Measurements from ENCODE around the gene ZNF543. TPM values are rescaled to one million over a fixed set of nuclear protein-coding genes. Genes with fewer than 3 reads are reported as not detected.

The ZNF543 gene
- total and polyA plus RNA-seq, 2 of the 4 experiments (the other 2 are of a cell fraction): 1.8 to 9.0 TPM

GRCh38 chr19:57362997-57363687 is 42.9 kb downstream of the ZNF543 start, which contains the start of the genes TRAPPC2B and ZNF547:
TRAPPC2B (plus strand) TSS chr19:57363551; CDS start chr19:57364834, 1,283 bp downstream.
ZNF547 (plus strand) TSS chr19:57363551; CDS start chr19:57368556, 5,005 bp downstream.
- CTCF ChIA-PET: interaction anchor here (0.5 to 0.8 kb wide), 2 partner anchors 29 to 34 kb away, joined by 3 to 6 read pairs; no protein-coding TSS in a partner anchor
- TF ChIP-seq CEBPB (IDR thresholded peaks at IDR 0.05; ENCODE audit: low read depth, low read length): peak; percentile 93
- no peak for TF ChIP-seq CTCF (conservative IDR thresholded peaks at IDR 0.05; ENCODE audit: low read depth, low read length)
- TF ChIP-seq ELK1 (IDR thresholded peaks at IDR 0.05; ENCODE audit: borderline replicate concordance, low read depth, low read length): no peak
- 0 out of 2 replicates have a peak, but pooled peaks have one; percentile 21 for TF ChIP-seq RFX5 (IDR thresholded peaks at IDR 0.05; ENCODE audit: low read depth, low read length)
- no peak; the same call in 1 of the 2 replicates for TF ChIP-seq MXI1 (IDR thresholded peaks at IDR 0.05; ENCODE audit: borderline replicate concordance, low read depth, low read length)
- peak; percentile 35 for TF ChIP-seq NFE2L2 (IDR thresholded peaks at IDR 0.05; ENCODE audit: low read depth, low read length)
- peak; percentile 88 for TF ChIP-seq POLR2A (IDR thresholded peaks at IDR 0.05; ENCODE audit: low read depth, low read length)
- peak; percentile 37; the same call in 1 of the 2 replicates for TF ChIP-seq MAZ (IDR thresholded peaks at IDR 0.05; ENCODE audit: borderline replicate concordance, low read depth, low read length)
- no peak for TF ChIP-seq SMC3 (IDR thresholded peaks at IDR 0.05; ENCODE audit: low read depth, low read length)
- no peak for TF ChIP-seq MAFK (IDR thresholded peaks at IDR 0.05; ENCODE audit: low read depth, low read length)
- peak; percentile 34 for TF ChIP-seq USF2 (IDR thresholded peaks at IDR 0.05; ENCODE audit: low read depth, low read length)
- 0 out of 2 replicates have a peak, but pooled peaks have one; percentile 48 for TF ChIP-seq FOS (IDR thresholded peaks at IDR 0.05; ENCODE audit: low read depth, low read length)
- TF ChIP-seq CHD1 (IDR thresholded peaks at IDR 0.05; ENCODE audit: low read depth, low read length): no peak

More at GRCh38 chr19:57362997-57363687, 42.9 kb downstream of the ZNF543 start, which contains the start of the genes TRAPPC2B and ZNF547:
- dilution Hi-C loops (cut with HindIII; ENCODE audit: low sequenced_read_pairs, unreplicated experiment): no loop called here
- Histone ChIP-seq H2BK120ac (ENCODE audit: low read depth, low read length) (peak within 1 kb of the TSS; percentile 46), H3K4me2 (ENCODE audit: low read depth, low read length) (peak within 1 kb of the TSS; percentile 88), H3K9me1 (ENCODE audit: insufficient read depth, low read length) (no peaks in the 10 kb centered on the region; the same call in 1 of the 2 replicates), H3K79me1 (ENCODE audit: low read depth in 1 of 2, low read length in 2 of 2) (peaks cover 14 to 27% of the 10 kb centered on the region in 2 experiments; a peak in 2 of 4 replicates), H4K8ac (ENCODE audit: low read depth in 2 of 2, low read length in 2 of 2) (peak within 1 kb of the TSS; percentile 97 to 99), H4K91ac (ENCODE audit: insufficient read depth, low read depth, low read length) (peak within 1 kb of the TSS; percentile 79), H4K5ac (ENCODE audit: low read depth, low read length) (peak within 1 kb of the TSS; percentile 94), H3K4me3 (ENCODE audit: insufficient read depth, low read depth, low read length) (peak within 1 kb of the TSS; percentile 61), H3K4me1 (ENCODE audit: control insufficient read depth, insufficient read depth, low read length) (no peaks in the 10 kb centered on the region), H3K14ac (replicated peaks; ENCODE audit: low read depth, low read length) (peak within 1 kb of the TSS; percentile 93), H3K27ac (ENCODE audit: insufficient read depth, low read length) (peak within 1 kb of the TSS; percentile 76), H3K23ac (ENCODE audit: low read depth, low read length) (peak within 1 kb of the TSS; percentile 92), H3K56ac (ENCODE audit: extremely low read depth, insufficient read depth, low read length) (peak within 1 kb of the TSS; percentile 59), H3K9me3 (ENCODE audit: control insufficient read depth, insufficient read depth, low read length) (no peaks in the 10 kb centered on the region), H2BK5ac (ENCODE audit: low read depth, low read length, poor library complexity, severe bottlenecking) (peak within 1 kb of the TSS; percentile 73), H4K20me1 (ENCODE audit: insufficient read depth, low read length) (no peaks in the 10 kb centered on the region), H3K4ac (ENCODE audit: low read depth, low read length) (peak within 1 kb of the TSS; percentile 81), H2AK5ac (ENCODE audit: low read depth, low read length) (peak within 1 kb of the TSS; percentile 65), H3K36me3 (ENCODE audit: control insufficient read depth, insufficient read depth, low read length) (peaks cover 8% of the 10 kb centered on the region), H2BK15ac (ENCODE audit: low read depth, low read length) (peak within 1 kb of the TSS; percentile 77), H3K9ac (ENCODE audit: low read depth, low read length) (peak within 1 kb of the TSS; percentile 73), H2AFZ (replicated peaks; ENCODE audit: low read length, poor library complexity) (peak within 1 kb of the TSS; percentile 91), H2AK9ac (replicated peaks; ENCODE audit: low read depth, low read length, poor library complexity) (peak within 1 kb of the TSS; percentile 91), H3K18ac (ENCODE audit: low read depth, low read length) (peak within 1 kb of the TSS; percentile 80), H2BK20ac (ENCODE audit: low read depth, low read length) (no peak within 1 kb of the TSS; the same call in 1 of the 2 replicates), H3K27me3 (ENCODE audit: control insufficient read depth, insufficient read depth, low read length) (no peaks in the 10 kb centered on the region)
- DNase-seq: peak; percentile 100
- POLR2A ChIA-PET (ENCODE audit: unreplicated experiment): interaction anchor here (0.7 to 1.0 kb wide), 2 partner anchors 12 to 26 kb away, joined by 3 to 4 read pairs; partner anchors contain the start of genes ZNF304 and ZNF548
- peak; percentile 97 for ATAC-seq (ENCODE audit: low read depth)
- BruUV-seq (replicated peaks): no TSS peak
- in situ Hi-C loops (cut with MboI; ENCODE audit: low sequenced_read_pairs): no loop called here
- intact Hi-C loops (cut with micrococcal nuclease): loop anchor here (1.0 kb wide), 1 partner anchor 43 kb away; the partner anchor contains the start of gene ZNF543
- 4% methylated on average over 29 of the region's 47 CpGs; no CpG with 5 or more reads in 1 of the 2 experiments for WGBS, 2 experiments (ENCODE audit: extremely low coverage in 2 of 2, insufficient read length in 1 of 2)
